ENCODE data around the gene MEPCE. TPM values are rescaled to one million over a fixed set of nuclear protein-coding genes. Genes with fewer than 3 reads are reported as not detected.

MEPCE gene
- total RNA-seq, 1 experiment from 2014 or later = 72.1 TPM

DNA sequence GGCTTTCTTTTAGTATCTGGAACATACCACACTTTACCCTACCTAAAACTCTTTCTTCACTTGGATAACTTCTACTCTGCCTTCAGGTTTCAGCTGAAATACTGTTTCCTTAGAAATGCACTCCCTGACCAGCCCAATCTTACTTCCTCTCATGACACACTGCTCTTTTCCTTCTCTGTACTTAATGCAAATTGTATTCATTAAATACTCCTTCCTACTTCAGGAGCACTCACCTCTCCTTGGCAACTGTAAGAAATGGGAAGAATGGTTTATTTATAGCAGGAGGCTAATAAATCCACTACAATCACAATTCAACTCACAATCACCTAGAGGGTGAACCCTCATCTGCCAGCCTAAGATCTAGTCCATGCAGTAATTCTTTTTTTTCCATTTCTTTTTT is 16.3 kb upstream of the MEPCE start:
- Histone ChIP-seq H3K36me3 (ENCODE audit: control insufficient read depth, insufficient read depth, low read length) (no peaks in the 10 kb centered on the region), H3K4me1 (ENCODE audit: control insufficient read depth, insufficient read depth, low read length) (no peaks in the 10 kb centered on the region), H3K27me3 (ENCODE audit: control insufficient read depth, insufficient read depth, low read length) (0 out of 2 replicates have a peak, but pooled peaks cover 2% of the 10 kb centered on the region), H3K9me3 (ENCODE audit: control insufficient read depth, insufficient read depth, low read depth, low read length) (no peaks in the 10 kb centered on the region), H3K27ac (ENCODE audit: low read length) (no peak overlapping the region), H3K4me3 (ENCODE audit: low read depth in 2 of 2, low read length in 2 of 2) (no peak overlapping the region)
- TF ChIP-seq POLR2AphosphoS5 (IDR thresholded peaks at IDR 0.05; ENCODE audit: low read depth, low read length) = no peak
- TF ChIP-seq SIN3A (IDR thresholded peaks at IDR 0.05; ENCODE audit: borderline replicate concordance, insufficient read depth, low read depth, low read length) = no peak
- TF ChIP-seq, protein P1, sequence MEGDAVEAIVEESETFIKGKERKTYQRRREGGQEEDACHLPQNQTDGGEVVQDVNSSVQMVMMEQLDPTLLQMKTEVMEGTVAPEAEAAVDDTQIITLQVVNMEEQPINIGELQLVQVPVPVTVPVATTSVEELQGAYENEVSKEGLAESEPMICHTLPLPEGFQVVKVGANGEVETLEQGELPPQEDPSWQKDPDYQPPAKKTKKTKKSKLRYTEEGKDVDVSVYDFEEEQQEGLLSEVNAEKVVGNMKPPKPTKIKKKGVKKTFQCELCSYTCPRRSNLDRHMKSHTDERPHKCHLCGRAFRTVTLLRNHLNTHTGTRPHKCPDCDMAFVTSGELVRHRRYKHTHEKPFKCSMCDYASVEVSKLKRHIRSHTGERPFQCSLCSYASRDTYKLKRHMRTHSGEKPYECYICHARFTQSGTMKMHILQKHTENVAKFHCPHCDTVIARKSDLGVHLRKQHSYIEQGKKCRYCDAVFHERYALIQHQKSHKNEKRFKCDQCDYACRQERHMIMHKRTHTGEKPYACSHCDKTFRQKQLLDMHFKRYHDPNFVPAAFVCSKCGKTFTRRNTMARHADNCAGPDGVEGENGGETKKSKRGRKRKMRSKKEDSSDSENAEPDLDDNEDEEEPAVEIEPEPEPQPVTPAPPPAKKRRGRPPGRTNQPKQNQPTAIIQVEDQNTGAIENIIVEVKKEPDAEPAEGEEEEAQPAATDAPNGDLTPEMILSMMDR (IDR thresholded peaks at IDR 0.05) = no peak
- TF ChIP-seq, protein P2, sequence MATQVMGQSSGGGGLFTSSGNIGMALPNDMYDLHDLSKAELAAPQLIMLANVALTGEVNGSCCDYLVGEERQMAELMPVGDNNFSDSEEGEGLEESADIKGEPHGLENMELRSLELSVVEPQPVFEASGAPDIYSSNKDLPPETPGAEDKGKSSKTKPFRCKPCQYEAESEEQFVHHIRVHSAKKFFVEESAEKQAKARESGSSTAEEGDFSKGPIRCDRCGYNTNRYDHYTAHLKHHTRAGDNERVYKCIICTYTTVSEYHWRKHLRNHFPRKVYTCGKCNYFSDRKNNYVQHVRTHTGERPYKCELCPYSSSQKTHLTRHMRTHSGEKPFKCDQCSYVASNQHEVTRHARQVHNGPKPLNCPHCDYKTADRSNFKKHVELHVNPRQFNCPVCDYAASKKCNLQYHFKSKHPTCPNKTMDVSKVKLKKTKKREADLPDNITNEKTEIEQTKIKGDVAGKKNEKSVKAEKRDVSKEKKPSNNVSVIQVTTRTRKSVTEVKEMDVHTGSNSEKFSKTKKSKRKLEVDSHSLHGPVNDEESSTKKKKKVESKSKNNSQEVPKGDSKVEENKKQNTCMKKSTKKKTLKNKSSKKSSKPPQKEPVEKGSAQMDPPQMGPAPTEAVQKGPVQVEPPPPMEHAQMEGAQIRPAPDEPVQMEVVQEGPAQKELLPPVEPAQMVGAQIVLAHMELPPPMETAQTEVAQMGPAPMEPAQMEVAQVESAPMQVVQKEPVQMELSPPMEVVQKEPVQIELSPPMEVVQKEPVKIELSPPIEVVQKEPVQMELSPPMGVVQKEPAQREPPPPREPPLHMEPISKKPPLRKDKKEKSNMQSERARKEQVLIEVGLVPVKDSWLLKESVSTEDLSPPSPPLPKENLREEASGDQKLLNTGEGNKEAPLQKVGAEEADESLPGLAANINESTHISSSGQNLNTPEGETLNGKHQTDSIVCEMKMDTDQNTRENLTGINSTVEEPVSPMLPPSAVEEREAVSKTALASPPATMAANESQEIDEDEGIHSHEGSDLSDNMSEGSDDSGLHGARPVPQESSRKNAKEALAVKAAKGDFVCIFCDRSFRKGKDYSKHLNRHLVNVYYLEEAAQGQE (IDR thresholded peaks at IDR 0.05; ENCODE audit: insufficient read depth in 1 of 2, low read depth in 2 of 2, low read length in 1 of 2) = no peak
- TF ChIP-seq TCF7L2 (IDR thresholded peaks at IDR 0.05; ENCODE audit: low read depth, low read length) = no peak
- no peak for ATAC-seq
- in situ Hi-C loops (cut with HindIII; ENCODE audit: low pct_unique_long_range_greater_than_20kb, low sequenced_read_pairs) = no loop called here
- intact Hi-C loops (cut with micrococcal nuclease; ENCODE audit: unreplicated experiment) = no loop called here
- no peak for DNase-seq (ENCODE audit: low read depth, low spot score)
- POLR2A ChIA-PET = interaction anchor here (0.6 kb wide), 1 partner anchor 45 kb away, joined by 7 read pairs; no protein-coding TSS in a partner anchor
- no TSS peak for BruUV-seq (replicated peaks)
- CTCF ChIA-PET = no interaction called here

DNA sequence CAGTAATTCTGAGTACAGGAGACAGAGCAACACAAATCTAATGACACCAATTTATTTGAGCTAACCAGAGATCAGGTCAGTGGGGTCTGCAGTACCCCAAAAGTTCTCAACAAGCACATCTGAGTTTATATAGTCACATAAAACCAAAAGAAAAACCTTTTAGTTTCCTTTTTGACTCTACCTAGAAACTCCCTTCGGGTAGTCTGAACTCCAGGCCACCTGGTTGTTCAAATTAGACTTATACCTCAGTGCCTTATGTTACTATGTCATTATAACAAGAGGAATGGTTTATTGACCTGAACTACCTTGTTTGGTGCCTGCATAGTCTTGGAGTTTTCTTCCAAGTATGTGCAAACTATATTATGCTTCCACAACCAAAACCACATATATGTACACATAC is 15.7 kb upstream of the MEPCE start:
- Histone ChIP-seq H3K4me1 (ENCODE audit: control insufficient read depth, insufficient read depth, low read length) (no peaks in the 10 kb centered on the region), H3K4me3 (ENCODE audit: low read depth in 2 of 2, low read length in 2 of 2) (no peak overlapping the region), H3K36me3 (ENCODE audit: control insufficient read depth, insufficient read depth, low read length) (no peaks in the 10 kb centered on the region), H3K9me3 (ENCODE audit: control insufficient read depth, insufficient read depth, low read depth, low read length) (no peaks in the 10 kb centered on the region), H3K27me3 (ENCODE audit: control insufficient read depth, insufficient read depth, low read length) (0 out of 2 replicates have a peak, but pooled peaks cover 2% of the 10 kb centered on the region), H3K27ac (ENCODE audit: low read length) (no peak overlapping the region)
- in situ Hi-C loops (cut with HindIII; ENCODE audit: low pct_unique_long_range_greater_than_20kb, low sequenced_read_pairs) = no loop called here
- BruUV-seq (replicated peaks) = no TSS peak
- ChIA-PET CTCF (interaction anchor here (0.6 kb wide), 1 partner anchor 160 kb away, joined by 16 read pairs; no protein-coding TSS in a partner anchor), POLR2A (interaction anchor here (0.6 kb wide), 1 partner anchor 44 kb away, joined by 7 read pairs; no protein-coding TSS in a partner anchor)
- TF ChIP-seq SIN3A (IDR thresholded peaks at IDR 0.05; ENCODE audit: borderline replicate concordance, insufficient read depth, low read depth, low read length) (no peak), TCF7L2 (IDR thresholded peaks at IDR 0.05; ENCODE audit: low read depth, low read length) (no peak), POLR2AphosphoS5 (IDR thresholded peaks at IDR 0.05; ENCODE audit: low read depth, low read length) (no peak)
- TF ChIP-seq, protein P2 (IDR thresholded peaks at IDR 0.05; ENCODE audit: insufficient read depth in 1 of 2, low read depth in 2 of 2, low read length in 1 of 2) = no peak
- TF ChIP-seq, protein P1 (IDR thresholded peaks at IDR 0.05) = no peak
- DNase-seq (ENCODE audit: low read depth, low spot score) (no peak), ATAC-seq (no peak)
- intact Hi-C loops (cut with micrococcal nuclease; ENCODE audit: unreplicated experiment) = no loop called here
